Stimulated activated naive B cell treated with anti-CD40 and anti-IgM and Interleukin-4, amounts not matched to agents 10 μg/mL and 1 μg/mL and 100 μg/mL, for 72 hours (primary cell): ENCODE data around the gene HOXA7.

ENCODE experiments used
- ATAC-seq, 2 donors: fragments of 150-1000 bp; cut with Tn5 transposase; replicated peaks; 2 replicates each; pipeline ENCODE4 v1.10.0; 2021; ENCODE audit warnings: moderate library complexity in 1 of 2
- DNase-seq: peaks from one replicate; pipeline ENCODE4 v3.0.0; 2021
- H3K27ac Mint-ChIP-seq: one replicate; pipeline ENCODE4 v1.8.0; 2022; ENCODE audit warnings: mild to moderate bottlenecking, mixed read lengths
- H3K27me3 Mint-ChIP-seq, 2 donors: one replicate each; pipeline ENCODE4 v1.8.0; 2022; ENCODE audit warnings: mixed read lengths in 2 of 2
- H3K36me3 Mint-ChIP-seq, 2 donors: one replicate each; pipeline ENCODE4 v1.8.0; 2022; ENCODE audit warnings: mixed read lengths in 2 of 2, mild to moderate bottlenecking in 1 of 2
- H3K4me1 Mint-ChIP-seq, 2 donors: one replicate each; pipeline ENCODE4 v1.8.0; 2022; ENCODE audit warnings: mixed read lengths in 2 of 2, mild to moderate bottlenecking in 1 of 2
- H3K4me3 Mint-ChIP-seq, 2 donors: one replicate each; pipeline ENCODE4 v1.8.0; 2022; ENCODE audit warnings: mild to moderate bottlenecking in 2 of 2, mixed read lengths in 2 of 2, moderate library complexity in 1 of 2
- H3K9me3 Mint-ChIP-seq, 2 donors: one replicate each; pipeline ENCODE4 v1.8.0; 2022; ENCODE audit warnings: mixed read lengths in 2 of 2, mild to moderate bottlenecking in 1 of 2

Gene HOXA7

GRCh38 chr7:27198138-27198841 lies 41.8 kb upstream of the HOXA7 start:
- Mint-ChIP-seq H3K4me1 (peaks cover 29 to 49% of the 10 kb centered on the region in 2 donors), H3K27ac (peak overlapping the region; percentile 66), H3K27me3 (peaks cover 67 to 78% of the 10 kb centered on the region in 2 donors), H3K9me3 (no peaks in the 10 kb centered on the region), H3K36me3 (peaks cover 0 to 3% of the 10 kb centered on the region in 2 donors), H3K4me3 (peak overlapping the region; percentile 2 to 74)
- ATAC-seq = no peak
- DNase-seq = no peak

- no peak for DNase-seq
- no peaks in the 10 kb centered on the region for H3K9me3 Mint-ChIP-seq
- H3K36me3 Mint-ChIP-seq = peaks cover 0 to 3% of the 10 kb centered on the region in 2 donors
- no peak overlapping the region for H3K4me3 Mint-ChIP-seq
- no peak for ATAC-seq
- H3K27me3 Mint-ChIP-seq = peaks cover 59 to 75% of the 10 kb centered on the region in 2 donors
- H3K4me1 Mint-ChIP-seq = peaks cover 29 to 51% of the 10 kb centered on the region in 2 donors
- no peak overlapping the region for H3K27ac Mint-ChIP-seq
Observed at GRCh38 chr7:27197137-27198042, 40.9 kb upstream of the HOXA7 start.

GRCh38 chr7:27196287-27196767 lies 39.9 kb upstream of the HOXA7 start:
- peak; percentile 58 for DNase-seq
- Mint-ChIP-seq H3K4me1 (peaks cover 22 to 51% of the 10 kb centered on the region in 2 donors), H3K9me3 (no peaks in the 10 kb centered on the region), H3K36me3 (peaks cover 0 to 4% of the 10 kb centered on the region in 2 donors), H3K27ac (peak overlapping the region; percentile 71), H3K4me3 (no peak overlapping the region), H3K27me3 (peaks cover 59 to 75% of the 10 kb centered on the region in 2 donors)
- peak in 1 of 2 donors; percentile 37 for ATAC-seq

- DNase-seq (no peak), ATAC-seq (no peak)
- H3K36me3 Mint-ChIP-seq = peaks cover under 1 to 5% of the 10 kb centered on the region in 2 donors
- H3K4me1 Mint-ChIP-seq = peaks cover 10 to 39% of the 10 kb centered on the region in 2 donors
- H3K4me3 Mint-ChIP-seq = no peak overlapping the region
- H3K27me3 Mint-ChIP-seq = peaks cover 59 to 73% of the 10 kb centered on the region in 2 donors
- no peak overlapping the region for H3K27ac Mint-ChIP-seq
- no peaks in the 10 kb centered on the region for H3K9me3 Mint-ChIP-seq
Observed at GRCh38 chr7:27194686-27195379, 38.4 kb upstream of the HOXA7 start.

GRCh38 chr7:27194002-27194352 lies 37.5 kb upstream of the HOXA7 start:
- Mint-ChIP-seq H3K4me1 (peaks cover 15 to 44% of the 10 kb centered on the region in 2 donors), H3K9me3 (no peaks in the 10 kb centered on the region), H3K36me3 (peaks cover 2% of the 10 kb centered on the region in 2 donors), H3K27me3 (peaks cover 62 to 78% of the 10 kb centered on the region in 2 donors), H3K4me3 (no peak overlapping the region), H3K27ac (peak overlapping the region; percentile 31)
- ATAC-seq (no peak), DNase-seq (no peak)

- H3K27ac Mint-ChIP-seq = peak overlapping the region; percentile 31
- peak overlapping the region; percentile 13 to 41 for H3K4me3 Mint-ChIP-seq
- no peak for ATAC-seq
- no peaks in the 10 kb centered on the region for H3K9me3 Mint-ChIP-seq
- no peak for DNase-seq
- peaks cover 2% of the 10 kb centered on the region in 2 donors for H3K36me3 Mint-ChIP-seq
- peaks cover 62 to 78% of the 10 kb centered on the region in 2 donors for H3K27me3 Mint-ChIP-seq
- H3K4me1 Mint-ChIP-seq = peaks cover 17 to 45% of the 10 kb centered on the region in 2 donors
Observed at GRCh38 chr7:27193335-27194001, 37.0 kb upstream of the HOXA7 start.

GRCh38 chr7:27192546-27193334 lies 36.3 kb upstream of the HOXA7 start:
- peak; percentile 33 to 55 for ATAC-seq
- H3K27ac Mint-ChIP-seq = no peak overlapping the region
- H3K36me3 Mint-ChIP-seq = peaks cover 2% of the 10 kb centered on the region in 2 donors
- no peaks in the 10 kb centered on the region for H3K9me3 Mint-ChIP-seq
- H3K4me3 Mint-ChIP-seq = peak overlapping the region; percentile 62 to 66
- peaks cover 62 to 78% of the 10 kb centered on the region in 2 donors for H3K27me3 Mint-ChIP-seq
- DNase-seq = no peak
- peaks cover 21 to 47% of the 10 kb centered on the region in 2 donors for H3K4me1 Mint-ChIP-seq

GRCh38 chr7:27191833-27192545 lies 35.5 kb upstream of the HOXA7 start:
- peak overlapping the region; percentile 31 for H3K27ac Mint-ChIP-seq
- peak overlapping the region; percentile 62 to 66 for H3K4me3 Mint-ChIP-seq
- no peak for ATAC-seq

GRCh38 chr7:27191161-27191731 lies 34.8 kb upstream of the HOXA7 start:
- H3K4me1 Mint-ChIP-seq = peaks cover 25 to 48% of the 10 kb centered on the region in 2 donors
- H3K27ac Mint-ChIP-seq = no peak overlapping the region
- H3K27me3 Mint-ChIP-seq = peaks cover 71 to 80% of the 10 kb centered on the region in 2 donors
- peak overlapping the region in 1 of 2 donors; percentile 5 for H3K4me3 Mint-ChIP-seq
- peaks cover 3 to 4% of the 10 kb centered on the region in 2 donors for H3K36me3 Mint-ChIP-seq
- H3K9me3 Mint-ChIP-seq = no peaks in the 10 kb centered on the region
- no peak for DNase-seq
- ATAC-seq = no peak

More at GRCh38 chr7:27191833-27192545, 35.5 kb upstream of the HOXA7 start:
- H3K27me3 Mint-ChIP-seq = peaks cover 65 to 80% of the 10 kb centered on the region in 2 donors
- H3K4me1 Mint-ChIP-seq = peaks cover 25 to 48% of the 10 kb centered on the region in 2 donors
- H3K36me3 Mint-ChIP-seq = peaks cover 2% of the 10 kb centered on the region in 2 donors
- H3K9me3 Mint-ChIP-seq = no peaks in the 10 kb centered on the region
- no peak for DNase-seq

- Mint-ChIP-seq H3K9me3 (no peaks in the 10 kb centered on the region), H3K4me3 (no peak overlapping the region)
Observed at GRCh38 chr7:27189997-27190748, 33.7 kb upstream of the HOXA7 start.

GRCh38 chr7:27189295-27189996 lies 33.0 kb upstream of the HOXA7 start:
- H3K4me3 Mint-ChIP-seq = peak overlapping the region; percentile 55 to 80
- H3K27ac Mint-ChIP-seq = peak overlapping the region; percentile 56
- H3K9me3 Mint-ChIP-seq = no peaks in the 10 kb centered on the region

More at GRCh38 chr7:27189997-27190748, 33.7 kb upstream of the HOXA7 start:
- ATAC-seq = no peak
- Mint-ChIP-seq H3K27ac (peak overlapping the region; percentile 56), H3K4me1 (peaks cover 32 to 58% of the 10 kb centered on the region in 2 donors), H3K27me3 (peaks cover 77 to 85% of the 10 kb centered on the region in 2 donors), H3K36me3 (peaks cover 6 to 9% of the 10 kb centered on the region in 2 donors)
- DNase-seq = no peak

More at GRCh38 chr7:27189295-27189996, 33.0 kb upstream of the HOXA7 start:
- peaks cover 82 to 85% of the 10 kb centered on the region in 2 donors for H3K27me3 Mint-ChIP-seq
- no peak for DNase-seq
- no peak for ATAC-seq
- H3K4me1 Mint-ChIP-seq = peaks cover 37 to 65% of the 10 kb centered on the region in 2 donors
- peaks cover 9 to 12% of the 10 kb centered on the region in 2 donors for H3K36me3 Mint-ChIP-seq
